Thyroid gland (tissue), 4 donors: ENCODE results near the gene CREG1.

Experiments used
- CTCF ChIP-seq, 6 experiments: fragments of 200-600 bp in 3 of 6; fragments of 450-650 bp in 3 of 6; sonication (generic) in 3 of 6; IDR thresholded peaks; one replicate each; pipeline ENCODE4 v1.5.1; 2016 to 2019; ENCODE audit warnings: antibody characterized with exemption in 6 of 6, mild to moderate bottlenecking in 2 of 6, inconsistent platforms in 1 of 6, moderate library complexity in 1 of 6
- POLR2A ChIP-seq, 2 donors: fragments of 450-650 bp; IDR thresholded peaks; one replicate each; pipeline ENCODE4 v1.6.1; 2017; ENCODE audit warnings: antibody characterized with exemption in 2 of 2, mild to moderate bottlenecking in 2 of 2, moderate library complexity in 1 of 2

- TF ChIP-seq CTCF (IDR thresholded peaks at IDR 0.05) = no peak
- TF ChIP-seq POLR2A (IDR thresholded peaks at IDR 0.05) = no peak
These were observed 44.0 kb downstream of the CREG1 start for GRCh38 chr1:167509587-167509986.
